ELF-1 (cell line): Measurements from ENCODE around the gene CACNA1I.

Experiments
- DNase-seq: peaks from one replicate; pipeline ENCODE4 v3.0.0-alpha.2; 2016; ENCODE audit warnings: low read depth, low spot score

CACNA1I gene

GRCh38 chr22:39665661-39666431, 95.3 kb downstream of the CACNA1I start:
- DNase-seq = no peak

GRCh38 chr22:39666495-39666894, 95.9 kb downstream of the CACNA1I start:
- DNase-seq = no peak

GRCh38 chr22:39666926-39667325, 96.4 kb downstream of the CACNA1I start:
- DNase-seq = peak; percentile 19

GRCh38 chr22:39669432-39669831, 98.9 kb downstream of the CACNA1I start:
- DNase-seq = no peak

GRCh38 chr22:39671936-39672335, 101.4 kb downstream of the CACNA1I start:
- no peak for DNase-seq

- no peak for DNase-seq
These were observed 104.0 kb downstream of the CACNA1I start for GRCh38 chr22:39674536-39674935.

- no peak for DNase-seq
These were observed 105.4 kb downstream of the CACNA1I start for GRCh38 chr22:39675947-39676346.

GRCh38 chr22:39677967-39678366, 107.4 kb downstream of the CACNA1I start:
- DNase-seq = no peak

- DNase-seq = no peak
These were observed 108.4 kb downstream of the CACNA1I start for GRCh38 chr22:39678862-39679490.

- no peak for DNase-seq
These were observed 109.1 kb downstream of the CACNA1I start for GRCh38 chr22:39679652-39680051.

- no peak for DNase-seq
These were observed 109.9 kb downstream of the CACNA1I start for GRCh38 chr22:39680486-39680885.

GRCh38 chr22:39681038-39681861, 110.7 kb downstream of the CACNA1I start:
- DNase-seq = no peak

- DNase-seq = no peak
These were observed 112.4 kb downstream of the CACNA1I start for GRCh38 chr22:39682994-39683393.

GRCh38 chr22:39683639-39684038, 113.1 kb downstream of the CACNA1I start:
- DNase-seq = no peak

- DNase-seq = no peak
These were observed 114.2 kb downstream of the CACNA1I start for GRCh38 chr22:39684702-39685281.

- no peak for DNase-seq
These were observed 115.0 kb downstream of the CACNA1I start for GRCh38 chr22:39685336-39686177.

- DNase-seq = no peak
These were observed 115.6 kb downstream of the CACNA1I start for GRCh38 chr22:39686178-39686620.

- DNase-seq = no peak
These were observed 116.4 kb downstream of the CACNA1I start for GRCh38 chr22:39686776-39687525.

- peak; percentile 78 for DNase-seq
These were observed 117.7 kb downstream of the CACNA1I start for GRCh38 chr22:39688186-39688785.

- no peak for DNase-seq
These were observed 118.9 kb downstream of the CACNA1I start for GRCh38 chr22:39689421-39689820.
